Retinal pigment epithelial cell (primary cell): Measurements from ENCODE around the gene EID1.

Experiments
- DNase-seq: peaks from one replicate; pipeline ENCODE4 v3.0.0-alpha.2; 2010; ENCODE audit warnings: low read depth
- H3K4me3 ChIP-seq: 2 replicates; pipeline ENCODE4 v1.5.1; 2011; ENCODE audit warnings: mild to moderate bottlenecking, low read length, control low read depth, moderate library complexity
- CTCF ChIP-seq: conservative IDR thresholded peaks from 2 replicates; pipeline ENCODE4 v1.5.1; 2011; ENCODE audit warnings: low read depth, low read length, control low read depth, inconsistent platforms

The EID1 gene

GRCh38 chr15:48877630-48878595 is at the start of gene EID1:
Gene EID1, plus strand, starts transcription at chr15:48878134. Its CDS starts 43 bp downstream, at chr15:48878177.
- no peak for TF ChIP-seq CTCF
- peak; percentile 81 for DNase-seq
- H3K4me3 ChIP-seq = peak within 1 kb of the TSS; percentile 87

GRCh38 chr15:48828471-48828870 is 49.5 kb upstream of the EID1 start:
- no peak overlapping the region for H3K4me3 ChIP-seq
- no peak for DNase-seq
- no peak for TF ChIP-seq CTCF

GRCh38 chr15:48828906-48829305 is 49.0 kb upstream of the EID1 start:
- no peak overlapping the region for H3K4me3 ChIP-seq
- no peak for DNase-seq

GRCh38 chr15:48832648-48833047 is 45.3 kb upstream of the EID1 start:
- no peak overlapping the region for H3K4me3 ChIP-seq
- no peak for TF ChIP-seq CTCF
- DNase-seq = no peak

More at GRCh38 chr15:48828906-48829305, 49.0 kb upstream of the EID1 start:
- TF ChIP-seq CTCF = no peak

- no peak for TF ChIP-seq CTCF
- DNase-seq = no peak
These were observed 44.3 kb upstream of the EID1 start for GRCh38 chr15:48833526-48834239.

GRCh38 chr15:48834756-48835155 is 43.2 kb upstream of the EID1 start:
- TF ChIP-seq CTCF = no peak
- no peak for DNase-seq
- H3K4me3 ChIP-seq = no peak overlapping the region

More at GRCh38 chr15:48833526-48834239, 44.3 kb upstream of the EID1 start:
- H3K4me3 ChIP-seq = no peak overlapping the region
